CD4-positive, alpha-beta T cell treated with Interleukin-4 for 1 hour (primary cell): ENCODE results near the gene HDGFL2.

Source experiments
- DNase-seq, 2 donors: peaks; one replicate each; pipeline ENCODE4 v3.0.0-alpha.2; 2020 to 2022

HDGFL2 gene

GRCh38 chr19:4445963-4446703 lies 26.0 kb upstream of the HDGFL2 start:
- DNase-seq: no peak

GRCh38 chr19:4446704-4447200 lies 25.3 kb upstream of the HDGFL2 start:
- no peak for DNase-seq

GRCh38 chr19:4447327-4448146 lies 24.6 kb upstream of the HDGFL2 start:
- no peak for DNase-seq

- no peak for DNase-seq
Measured at GRCh38 chr19:4448147-4448985, 23.7 kb upstream of the HDGFL2 start.

GRCh38 chr19:4449022-4449638 lies 23.0 kb upstream of the HDGFL2 start:
- DNase-seq: no peak

GRCh38 chr19:4449639-4450028 lies 22.5 kb upstream of the HDGFL2 start:
- no peak for DNase-seq

GRCh38 chr19:4452230-4452990 lies 19.7 kb upstream of the HDGFL2 start:
- DNase-seq: no peak

GRCh38 chr19:4453232-4454179 lies 18.6 kb upstream of the HDGFL2 start:
- no peak for DNase-seq

GRCh38 chr19:4454747-4455718 lies 17.1 kb upstream of the HDGFL2 start:
- DNase-seq: no peak

GRCh38 chr19:4455719-4456475 lies 16.2 kb upstream of the HDGFL2 start:
- DNase-seq: no peak

GRCh38 chr19:4456476-4456842 lies 15.6 kb upstream of the HDGFL2 start:
- peak in 1 of 2 donors; percentile 13 for DNase-seq

GRCh38 chr19:4456843-4457653 lies 15.0 kb upstream of the HDGFL2 start:
- DNase-seq: peak in 1 of 2 donors; percentile 38

GRCh38 chr19:4457654-4458395 lies 14.3 kb upstream of the HDGFL2 start, which contains the start of gene UBXN6:
Gene UBXN6 (minus strand): TSS chr19:4457794. CDS start chr19:4457697, 97 bp downstream.
- peak; percentile 99 for DNase-seq

GRCh38 chr19:4464815-4465581 lies 7.1 kb upstream of the HDGFL2 start:
- no peak for DNase-seq

- DNase-seq: no peak
Measured at GRCh38 chr19:4467835-4468234, 4.3 kb upstream of the HDGFL2 start.
